Mesodermal cell (in vitro differentiated cells): Measurements from ENCODE around the gene ZNF23.

Experiments used
- H3K27ac ChIP-seq: 2 replicates; pipeline ENCODE4 v1.7.0; 2013; ENCODE audit warnings: mild to moderate bottlenecking, low read depth, low read length, moderate library complexity; ENCODE audit not compliant: severe bottlenecking
- H3K36me3 ChIP-seq: 2 replicates; pipeline ENCODE4 v1.7.1; 2013; ENCODE audit warnings: mild to moderate bottlenecking, low read length, moderate library complexity; ENCODE audit not compliant: control insufficient read depth, insufficient read depth
- H3K4me1 ChIP-seq: one replicate; pipeline ENCODE4 v1.7.1; 2013; ENCODE audit warnings: mild to moderate bottlenecking, low read length; ENCODE audit not compliant: insufficient read depth, control insufficient read depth, poor library complexity, severe bottlenecking
- H3K4me3 ChIP-seq: 2 replicates; pipeline ENCODE4 v1.7.0; 2013; ENCODE audit warnings: low read length, control low read depth, mild to moderate bottlenecking; ENCODE audit not compliant: insufficient read depth, poor library complexity, severe bottlenecking; ENCODE audit errors: extremely low read depth
- H3K9me3 ChIP-seq: 2 replicates; pipeline ENCODE4 v1.7.1; 2013; ENCODE audit warnings: mild to moderate bottlenecking, low read length, moderate library complexity; ENCODE audit not compliant: control insufficient read depth
- WGBS, 2 experiments: methylation state at CpG; one replicate each; pipeline ENCODE4 v1.1.5; 2013; ENCODE audit warnings: missing lambda C conversion rate in 2 of 2; ENCODE audit not compliant: insufficient coverage in 2 of 2; 5-methylcytosine and 5-hydroxymethylcytosine counted together

Gene ZNF23

DNA sequence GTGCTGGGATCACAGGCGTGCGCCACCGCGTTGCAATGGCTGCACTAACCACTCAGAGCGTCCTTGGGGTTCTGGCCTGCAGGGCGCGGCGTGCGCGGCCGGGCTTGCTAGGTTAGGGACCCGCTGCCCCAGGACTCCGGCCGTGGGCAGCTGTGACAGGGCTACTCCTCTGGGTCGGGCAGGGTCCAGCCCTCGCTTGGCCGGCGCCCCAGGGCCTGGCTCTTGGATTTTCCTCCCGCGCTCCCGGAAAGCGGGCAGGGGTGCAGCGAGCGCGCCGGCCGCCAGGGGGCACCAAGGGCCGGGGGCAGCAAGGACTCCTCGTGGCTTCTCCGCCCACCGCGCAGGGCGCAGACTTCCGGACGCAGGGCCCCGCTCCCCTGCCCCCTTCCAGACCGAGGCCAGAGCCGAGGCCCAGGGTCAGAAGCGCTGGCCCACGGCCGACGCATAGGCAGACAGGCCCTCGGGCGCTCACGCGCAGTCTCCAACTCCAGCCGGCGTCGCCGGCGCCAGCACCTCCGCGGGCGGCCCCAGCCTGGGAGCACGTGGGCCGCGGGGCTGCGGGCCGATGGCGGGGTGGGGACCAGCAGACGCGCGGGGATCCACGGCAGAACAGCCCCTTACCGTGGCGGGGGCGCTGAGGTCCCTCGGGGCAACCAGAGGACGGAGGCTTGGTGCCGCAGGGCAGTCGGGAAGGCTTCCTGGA lies 20.5 kb downstream of the ZNF23 start:
- H3K4me3 ChIP-seq: no peak overlapping the region
- no peaks in the 10 kb centered on the region for H3K36me3 ChIP-seq
- WGBS, 2 experiments: 91 to 92% methylated on average over 61 to 71 of the region's 71 CpGs
- peaks cover 13% of the 10 kb centered on the region for H3K9me3 ChIP-seq
- no peaks in the 10 kb centered on the region for H3K4me1 ChIP-seq
- H3K27ac ChIP-seq: no peak overlapping the region

DNA sequence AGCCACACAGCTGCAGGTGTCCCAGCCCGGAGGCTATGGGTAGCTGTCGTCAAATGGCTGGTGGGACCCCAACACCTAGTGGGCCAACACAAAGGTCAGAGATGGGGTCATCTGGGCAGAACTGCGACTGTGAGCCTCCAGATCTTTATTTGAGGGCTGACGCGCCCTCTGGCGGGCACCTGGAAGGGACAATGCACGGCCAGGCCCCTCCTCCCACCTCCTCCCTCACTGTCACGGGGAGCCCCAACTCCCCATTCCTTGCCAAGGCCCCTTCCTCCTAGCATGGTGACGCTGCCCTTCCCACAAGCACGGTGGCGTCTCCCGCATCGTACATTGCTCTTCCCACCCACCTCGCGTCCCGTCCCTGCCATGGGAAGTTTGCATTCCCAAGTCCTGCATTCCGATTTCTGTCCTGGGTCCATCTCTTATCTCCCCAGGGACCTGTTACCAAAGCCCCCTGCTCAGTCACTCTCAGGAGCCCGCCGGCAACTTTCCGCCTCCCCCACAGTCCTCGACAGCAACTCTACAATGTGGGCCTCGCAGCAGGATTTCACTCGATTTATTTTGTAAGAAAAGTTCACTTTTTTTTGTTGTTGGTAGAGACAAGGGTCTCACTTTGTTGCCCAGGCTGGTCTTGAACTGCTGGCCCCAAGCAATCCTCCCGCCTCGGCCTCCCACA lies 21.2 kb downstream of the ZNF23 start:
- 62 to 67% methylated on average over 23 to 25 of the region's 25 CpGs for WGBS, 2 experiments
- H3K36me3 ChIP-seq: no peaks in the 10 kb centered on the region
- no peak overlapping the region for H3K27ac ChIP-seq
- no peaks in the 10 kb centered on the region for H3K4me1 ChIP-seq
- H3K9me3 ChIP-seq: peaks cover 6% of the 10 kb centered on the region
- no peak overlapping the region for H3K4me3 ChIP-seq

DNA sequence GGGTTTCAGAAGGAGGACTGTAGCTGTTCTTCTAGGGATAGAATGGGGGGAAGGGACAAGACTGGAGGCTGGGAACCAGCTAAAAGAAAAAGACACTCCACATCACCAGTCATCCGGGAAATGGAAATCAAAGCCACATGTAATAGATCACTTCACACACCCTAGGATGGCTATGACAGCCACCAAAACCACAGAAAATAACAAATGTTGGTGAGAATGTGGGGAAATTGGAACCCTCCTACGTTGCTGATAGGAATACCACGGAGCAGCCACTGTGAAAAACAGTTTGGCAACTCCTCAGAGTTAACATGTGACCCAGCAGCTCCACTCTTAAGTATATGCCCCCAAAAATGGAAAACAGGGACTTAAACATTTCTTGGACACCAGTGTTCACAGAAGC lies 22.5 kb downstream of the ZNF23 start:
- Histone ChIP-seq H3K4me3 (no peak overlapping the region), H3K27ac (no peak overlapping the region), H3K9me3 (no peaks in the 10 kb centered on the region), H3K36me3 (no peaks in the 10 kb centered on the region), H3K4me1 (no peaks in the 10 kb centered on the region)
- 35 to 41% methylated on average over 2 of the region's 3 CpGs for WGBS, 2 experiments

DNA sequence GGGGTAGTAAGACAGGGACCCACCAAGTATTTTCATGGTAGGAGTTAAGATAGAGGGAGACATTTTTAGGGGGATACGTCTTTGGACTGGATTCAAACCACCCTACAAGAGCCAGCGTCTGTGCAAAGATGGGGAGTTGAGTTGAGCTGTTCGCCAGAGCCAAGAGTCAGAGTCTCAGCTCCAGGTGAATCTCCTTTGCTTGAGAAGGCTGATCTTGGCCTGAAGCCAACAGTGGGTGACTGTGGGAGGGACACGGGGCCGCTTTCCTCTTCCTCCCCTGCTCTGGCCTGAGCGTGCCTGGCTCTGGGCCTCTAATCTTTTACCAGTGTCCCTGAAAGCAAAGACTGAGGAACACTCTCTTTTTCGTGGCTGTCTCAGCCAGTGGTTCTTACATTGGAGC lies 25.6 kb downstream of the ZNF23 start:
- H3K27ac ChIP-seq: no peak overlapping the region
- H3K36me3 ChIP-seq: no peaks in the 10 kb centered on the region
- H3K4me3 ChIP-seq: no peak overlapping the region
- WGBS, 2 experiments: 77 to 78% methylated on average over 5 of the region's 7 CpGs
- H3K9me3 ChIP-seq: no peaks in the 10 kb centered on the region
- H3K4me1 ChIP-seq: no peaks in the 10 kb centered on the region

DNA sequence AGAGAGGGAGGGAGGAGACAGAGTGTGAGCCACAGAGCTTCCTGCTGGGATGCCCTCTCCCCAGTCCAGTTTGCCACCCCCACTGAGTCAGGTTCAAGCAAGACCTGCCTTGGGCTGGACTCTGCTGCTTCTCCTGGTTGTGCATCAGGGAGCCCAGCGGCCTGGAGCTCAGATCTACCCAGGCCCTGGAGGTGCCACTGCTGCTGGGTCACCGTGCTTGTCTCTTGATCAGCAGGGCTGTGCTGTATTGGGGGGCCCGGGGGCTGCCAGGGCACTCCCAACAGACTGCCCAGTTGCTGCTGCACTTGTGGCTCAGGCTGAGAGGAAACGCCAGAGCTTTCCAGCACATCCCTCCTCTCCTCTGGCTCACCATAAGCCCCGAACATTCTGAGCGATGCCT lies 29.1 kb downstream of the ZNF23 start:
- WGBS, 2 experiments: 77 to 82% methylated on average over 4 to 6 of the region's 6 CpGs
- H3K36me3 ChIP-seq: no peaks in the 10 kb centered on the region
- no peak overlapping the region for H3K27ac ChIP-seq
- H3K4me1 ChIP-seq: no peaks in the 10 kb centered on the region
- H3K9me3 ChIP-seq: no peaks in the 10 kb centered on the region
- H3K4me3 ChIP-seq: no peak overlapping the region

DNA sequence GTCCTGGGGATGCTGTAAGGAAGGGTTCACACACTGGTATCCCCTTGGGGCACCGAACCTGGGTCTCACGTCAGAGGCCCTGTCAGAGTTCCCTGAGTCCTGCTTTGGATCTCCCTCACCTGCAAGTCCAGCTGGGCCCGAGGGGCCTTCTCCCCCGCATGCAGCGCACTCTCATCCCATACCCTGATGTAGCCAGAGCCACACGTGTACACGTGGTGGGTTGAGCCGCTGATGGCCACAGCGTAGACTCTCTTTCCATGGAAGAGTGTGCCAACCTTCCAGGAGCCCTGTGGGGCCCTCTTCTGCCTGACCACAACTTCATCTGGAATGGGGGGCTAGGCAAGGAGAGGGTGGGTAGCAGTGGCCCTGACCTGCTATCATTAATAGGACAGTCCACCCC lies 30.1 kb downstream of the ZNF23 start:
- no peaks in the 10 kb centered on the region for H3K36me3 ChIP-seq
- WGBS, 2 experiments: 91 to 95% methylated on average over 9 of the region's 9 CpGs
- no peak overlapping the region for H3K4me3 ChIP-seq
- no peaks in the 10 kb centered on the region for H3K4me1 ChIP-seq
- H3K27ac ChIP-seq: no peak overlapping the region
- H3K9me3 ChIP-seq: no peaks in the 10 kb centered on the region

DNA sequence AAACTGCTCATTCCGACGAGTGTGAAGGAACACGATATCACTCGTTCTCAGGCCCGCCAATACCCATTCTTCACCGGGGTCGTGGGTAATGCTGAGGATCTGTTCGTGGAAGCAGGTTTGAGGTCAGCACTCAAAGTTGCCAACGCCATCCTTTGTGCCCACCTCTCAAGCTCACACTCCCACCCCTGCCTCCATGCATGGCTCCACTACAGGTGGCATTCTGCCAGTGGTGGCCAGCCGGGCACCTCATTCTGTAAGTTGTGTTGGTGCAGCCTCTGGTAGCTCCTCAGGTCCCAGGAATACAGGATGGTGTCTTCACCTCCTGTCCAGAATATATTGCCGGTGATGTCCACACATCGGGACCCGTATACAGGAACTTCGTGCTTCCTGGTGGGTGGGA lies 30.9 kb downstream of the ZNF23 start:
- Histone ChIP-seq H3K27ac (no peak overlapping the region), H3K9me3 (no peaks in the 10 kb centered on the region), H3K4me1 (no peaks in the 10 kb centered on the region), H3K4me3 (no peak overlapping the region), H3K36me3 (no peaks in the 10 kb centered on the region)
- WGBS, 2 experiments: 82 to 88% methylated on average over 9 to 13 of the region's 14 CpGs

DNA sequence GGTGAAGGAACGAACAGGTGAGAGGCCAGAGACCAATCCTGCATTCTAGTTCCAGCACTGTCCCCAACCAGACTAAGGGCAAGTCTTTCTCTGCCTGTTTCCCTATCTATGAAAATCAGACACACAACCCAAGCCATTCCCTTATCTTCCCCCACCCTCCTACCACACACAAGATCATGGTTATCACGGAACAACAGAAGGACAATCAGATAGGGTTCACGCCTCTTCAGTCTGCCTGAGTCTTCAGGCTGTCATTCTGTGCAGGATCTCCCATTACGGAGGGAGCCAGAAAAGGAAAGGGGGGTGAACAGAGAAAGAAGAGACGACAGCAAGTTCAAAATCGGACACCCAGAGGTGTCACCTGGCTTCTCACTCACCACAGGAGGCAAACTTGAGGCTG lies 31.3 kb downstream of the ZNF23 start:
- H3K4me3 ChIP-seq: no peak overlapping the region
- 64 to 80% methylated on average over 5 of the region's 6 CpGs for WGBS, 2 experiments
- no peak overlapping the region for H3K27ac ChIP-seq
- H3K9me3 ChIP-seq: no peaks in the 10 kb centered on the region
- H3K4me1 ChIP-seq: no peaks in the 10 kb centered on the region
- no peaks in the 10 kb centered on the region for H3K36me3 ChIP-seq

DNA sequence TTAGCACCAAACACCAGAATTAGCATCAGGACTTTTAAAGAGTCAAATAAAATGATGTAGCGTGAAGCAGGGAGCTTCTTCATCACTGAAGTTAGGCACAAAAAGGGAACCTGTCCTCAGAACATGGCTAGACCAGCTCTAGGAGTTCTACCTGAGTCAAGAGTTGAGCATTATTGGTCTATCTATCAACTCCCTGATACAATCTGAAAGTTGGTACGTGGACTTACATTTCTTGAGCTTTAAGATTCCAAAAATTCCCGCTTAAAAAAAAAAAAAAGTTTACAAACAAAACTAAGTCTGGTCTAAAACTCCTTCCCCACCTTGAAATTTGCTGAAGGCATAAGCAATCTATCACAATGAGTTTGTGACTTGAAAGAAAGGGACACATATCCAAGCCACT lies 32.5 kb downstream of the ZNF23 start:
- Histone ChIP-seq H3K27ac (no peak overlapping the region), H3K9me3 (no peaks in the 10 kb centered on the region), H3K4me1 (no peaks in the 10 kb centered on the region), H3K36me3 (no peaks in the 10 kb centered on the region), H3K4me3 (no peak overlapping the region)
- WGBS, 2 experiments: 89 to 95% methylated on average over 2 to 3 of the region's 3 CpGs

DNA sequence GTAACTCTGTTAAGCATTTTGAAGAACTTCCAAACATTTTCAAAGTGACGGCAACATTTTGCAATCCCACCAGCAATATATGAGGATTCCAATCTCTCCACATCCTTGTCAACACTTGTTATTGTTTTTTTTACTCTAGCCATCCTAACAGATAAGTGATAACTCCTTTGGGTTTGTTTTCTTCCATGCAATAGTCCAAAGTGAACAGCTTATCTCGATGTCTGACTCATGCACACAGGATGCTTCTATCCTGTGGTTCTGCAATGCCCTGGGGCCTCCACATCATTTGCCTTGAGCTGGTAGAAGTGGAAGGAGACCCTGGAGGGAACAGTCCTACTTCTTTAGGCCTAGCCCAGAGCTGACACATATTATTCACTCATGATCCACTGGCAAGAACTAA lies 33.2 kb downstream of the ZNF23 start:
- no peaks in the 10 kb centered on the region for H3K9me3 ChIP-seq
- H3K36me3 ChIP-seq: no peaks in the 10 kb centered on the region
- WGBS, 2 experiments: 93 to 100% methylated on average over 1 to 2 of the region's 2 CpGs
- no peak overlapping the region for H3K27ac ChIP-seq
- no peaks in the 10 kb centered on the region for H3K4me1 ChIP-seq
- H3K4me3 ChIP-seq: no peak overlapping the region

DNA sequence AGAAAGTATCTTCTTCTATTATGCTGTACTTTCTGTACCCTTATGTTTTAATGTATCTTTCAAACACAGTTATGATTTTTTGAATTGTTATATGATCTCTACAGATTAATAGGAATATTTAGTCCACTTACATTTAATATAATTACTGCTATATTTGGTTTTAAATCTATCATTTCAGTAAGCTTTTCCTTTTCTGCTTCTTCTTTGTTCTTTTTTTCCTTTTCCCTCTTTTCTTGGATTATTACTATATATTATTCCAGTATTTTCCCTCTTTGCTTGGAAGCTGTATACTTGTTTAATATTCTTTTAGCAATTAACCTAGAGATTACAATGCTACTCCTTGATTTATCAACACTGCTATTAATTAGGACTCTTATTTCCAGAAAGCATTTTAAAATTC lies 33.7 kb downstream of the ZNF23 start:
- no peaks in the 10 kb centered on the region for H3K9me3 ChIP-seq
- H3K27ac ChIP-seq: no peak overlapping the region
- no peaks in the 10 kb centered on the region for H3K36me3 ChIP-seq
- no peaks in the 10 kb centered on the region for H3K4me1 ChIP-seq
- H3K4me3 ChIP-seq: no peak overlapping the region
